Activated T-cell treated with anti-CD3 and anti-CD28 coated beads, Interleukin-2, amount 50 U/mL, for 72 hours (primary cell): ENCODE data around the gene TSHR. TPM values are rescaled to one million over a fixed set of nuclear protein-coding genes. Genes with fewer than 3 reads are reported as not detected.

Source experiments
- total RNA-seq, 2 donors: library from RNA; stranded (reverse); gene quantifications; one replicate each; pipeline ENCODE4 v1.2.3, GENCODE V29; 2022

The TSHR gene
- total RNA-seq, 2 donors from 2014 or later, result not detected

Other genes starting within 250 kb of the TSHR start
- 10 to 100 TPM; 14.2 to 16.9 TPM for gene CEP128, start 13.9 kb upstream of the TSHR start, total RNA-seq